Measurements from ENCODE around the gene B4GALT1. TPM values are rescaled to one million over a fixed set of nuclear protein-coding genes. Genes with fewer than 3 reads are reported as not detected.
A peak's percentile ranks its signal among the peaks of the same experiment; 100 is the strongest.

Gene B4GALT1
- total and polyA plus RNA-seq, 2 experiments from 2014 or later, result 63.9 to 78.3 TPM

- H3K9me3 ChIP-seq (ENCODE audit: low read depth), result no peaks in the 10 kb centered on the region
- H3K27ac ChIP-seq, result no peak overlapping the region
- DNase-seq (ENCODE audit: low spot score), result peak; percentile 35
- H2AFZ ChIP-seq, result no peak overlapping the region
- H3K4me1 ChIP-seq (ENCODE audit: insufficient read depth), result no peaks in the 10 kb centered on the region
- no peaks in the 10 kb centered on the region for H3K9me2 ChIP-seq (replicated peaks; ENCODE audit: insufficient read depth)
- H3K4me2 ChIP-seq, result no peak overlapping the region
- H4K20me1 ChIP-seq (ENCODE audit: insufficient read depth, poor library complexity, severe bottlenecking), result no peaks in the 10 kb centered on the region
- H3K4me3 ChIP-seq, result no peak overlapping the region
- H3K27me3 ChIP-seq, result no peaks in the 10 kb centered on the region
- no peaks in the 10 kb centered on the region for H3K79me2 ChIP-seq
- WGBS (ENCODE audit: low lambda C conversion rate, missing lambda C conversion rate), result 82% methylated on average over 3 of the region's 3 CpGs
- TF ChIP-seq EZH2 (IDR thresholded peaks at IDR 0.05; ENCODE audit: borderline replicate concordance) (no peak), EZH2phosphoT487 (IDR thresholded peaks at IDR 0.05; ENCODE audit: low read depth, severe bottlenecking, unreplicated experiment) (no peak)
- TF ChIP-seq, protein P1, sequence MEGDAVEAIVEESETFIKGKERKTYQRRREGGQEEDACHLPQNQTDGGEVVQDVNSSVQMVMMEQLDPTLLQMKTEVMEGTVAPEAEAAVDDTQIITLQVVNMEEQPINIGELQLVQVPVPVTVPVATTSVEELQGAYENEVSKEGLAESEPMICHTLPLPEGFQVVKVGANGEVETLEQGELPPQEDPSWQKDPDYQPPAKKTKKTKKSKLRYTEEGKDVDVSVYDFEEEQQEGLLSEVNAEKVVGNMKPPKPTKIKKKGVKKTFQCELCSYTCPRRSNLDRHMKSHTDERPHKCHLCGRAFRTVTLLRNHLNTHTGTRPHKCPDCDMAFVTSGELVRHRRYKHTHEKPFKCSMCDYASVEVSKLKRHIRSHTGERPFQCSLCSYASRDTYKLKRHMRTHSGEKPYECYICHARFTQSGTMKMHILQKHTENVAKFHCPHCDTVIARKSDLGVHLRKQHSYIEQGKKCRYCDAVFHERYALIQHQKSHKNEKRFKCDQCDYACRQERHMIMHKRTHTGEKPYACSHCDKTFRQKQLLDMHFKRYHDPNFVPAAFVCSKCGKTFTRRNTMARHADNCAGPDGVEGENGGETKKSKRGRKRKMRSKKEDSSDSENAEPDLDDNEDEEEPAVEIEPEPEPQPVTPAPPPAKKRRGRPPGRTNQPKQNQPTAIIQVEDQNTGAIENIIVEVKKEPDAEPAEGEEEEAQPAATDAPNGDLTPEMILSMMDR (IDR thresholded peaks at IDR 0.05; ENCODE audit: poor library complexity), result no peak
- no peaks in the 10 kb centered on the region for H3K36me3 ChIP-seq (replicated peaks; ENCODE audit: insufficient read depth, low read depth)
Measured at GRCh38 chr9:33178972-33179697, 12.0 kb upstream of the B4GALT1 start.

GRCh38 chr9:33177639-33178038, 10.5 kb upstream of the B4GALT1 start:
- Histone ChIP-seq H3K9me3 (ENCODE audit: low read depth) (no peaks in the 10 kb centered on the region), H4K20me1 (ENCODE audit: insufficient read depth, poor library complexity, severe bottlenecking) (no peaks in the 10 kb centered on the region), H3K36me3 (replicated peaks; ENCODE audit: insufficient read depth, low read depth) (no peaks in the 10 kb centered on the region), H3K4me2 (no peak overlapping the region), H3K79me2 (no peaks in the 10 kb centered on the region), H3K27ac (no peak overlapping the region), H2AFZ (no peak overlapping the region), H3K4me3 (no peak overlapping the region), H3K9me2 (replicated peaks; ENCODE audit: insufficient read depth) (no peaks in the 10 kb centered on the region), H3K27me3 (no peaks in the 10 kb centered on the region), H3K4me1 (ENCODE audit: insufficient read depth) (peaks cover 5% of the 10 kb centered on the region)
- no peak for DNase-seq (ENCODE audit: low spot score)
- TF ChIP-seq EZH2phosphoT487 (IDR thresholded peaks at IDR 0.05; ENCODE audit: low read depth, severe bottlenecking, unreplicated experiment), result no peak
- TF ChIP-seq, protein P1 (IDR thresholded peaks at IDR 0.05; ENCODE audit: poor library complexity), result no peak
- no peak for TF ChIP-seq EZH2 (IDR thresholded peaks at IDR 0.05; ENCODE audit: borderline replicate concordance)

GRCh38 chr9:33177086-33177485, 9.9 kb upstream of the B4GALT1 start:
- 94% methylated on average over 4 of the region's 4 CpGs for WGBS (ENCODE audit: low lambda C conversion rate, missing lambda C conversion rate)
- TF ChIP-seq EZH2 (IDR thresholded peaks at IDR 0.05; ENCODE audit: borderline replicate concordance) (no peak), EZH2phosphoT487 (IDR thresholded peaks at IDR 0.05; ENCODE audit: low read depth, severe bottlenecking, unreplicated experiment) (no peak)
- TF ChIP-seq, protein P1 (IDR thresholded peaks at IDR 0.05; ENCODE audit: poor library complexity), result no peak
- no peak overlapping the region for H3K4me2 ChIP-seq
- no peaks in the 10 kb centered on the region for H3K9me3 ChIP-seq (ENCODE audit: low read depth)
- no peaks in the 10 kb centered on the region for H3K36me3 ChIP-seq (replicated peaks; ENCODE audit: insufficient read depth, low read depth)
- H3K4me1 ChIP-seq (ENCODE audit: insufficient read depth), result peaks cover 7% of the 10 kb centered on the region
- H3K27ac ChIP-seq, result no peak overlapping the region
- H3K79me2 ChIP-seq, result no peaks in the 10 kb centered on the region
- no peaks in the 10 kb centered on the region for H3K9me2 ChIP-seq (replicated peaks; ENCODE audit: insufficient read depth)
- H2AFZ ChIP-seq, result no peak overlapping the region
- H4K20me1 ChIP-seq (ENCODE audit: insufficient read depth, poor library complexity, severe bottlenecking), result no peaks in the 10 kb centered on the region
- no peaks in the 10 kb centered on the region for H3K27me3 ChIP-seq
- DNase-seq (ENCODE audit: low spot score), result no peak
- H3K4me3 ChIP-seq, result no peak overlapping the region

Measured in hepatocyte (in vitro differentiated cells).